ENCODE results near the gene HDAC1. TPM values are rescaled to one million over a fixed set of nuclear protein-coding genes. Genes with fewer than 3 reads are reported as not detected.
A peak's percentile ranks its signal among the peaks of the same experiment; 100 is the strongest.

HDAC1 gene
- total and polyA plus RNA-seq, 2 of the 13 experiments (the other 11 are each of a cell fraction or from before 2014, with no cell fraction given) = 93.5 to 189 TPM

GRCh38 chr1:32247983-32248889 is 43.6 kb upstream of the HDAC1 start (continued):
- no peak for TF ChIP-seq SIN3B (IDR thresholded peaks at IDR 0.05; ENCODE audit: low read length)
- TF ChIP-seq ZBTB7B (CRISPR knock-in tag; IDR thresholded peaks at IDR 0.05) = no peak
- no peak for TF ChIP-seq GRHL1 (CRISPR knock-in tag; conservative IDR thresholded peaks at IDR 0.05)
- TF ChIP-seq ZNF160 (CRISPR knock-in tag; IDR thresholded peaks at IDR 0.05) = no peak
- no peak for TF ChIP-seq ZNF503 (CRISPR knock-in tag; IDR thresholded peaks at IDR 0.05)
- no peak for TF ChIP-seq NCOR1 (IDR thresholded peaks at IDR 0.05; ENCODE audit: borderline replicate concordance, low read length)
- TF ChIP-seq ZNF878 (CRISPR knock-in tag; IDR thresholded peaks at IDR 0.05) = no peak
- peak; percentile 54; the same call in 1 of the 2 replicates for TF ChIP-seq MTERF4 (CRISPR knock-in tag; IDR thresholded peaks at IDR 0.05)
- TF ChIP-seq MYPOP (CRISPR knock-in tag; IDR thresholded peaks at IDR 0.05) = no peak; the same call in 1 of the 2 replicates
- TF ChIP-seq ZNF782 (CRISPR knock-in tag; IDR thresholded peaks at IDR 0.05; ENCODE audit: borderline replicate concordance) = no peak
- no peak for TF ChIP-seq MATR3 (CRISPR knock-in tag; IDR thresholded peaks at IDR 0.05)
- peak; percentile 54; the same call in 1 of the 2 replicates for TF ChIP-seq ZNF770 (CRISPR knock-in tag; IDR thresholded peaks at IDR 0.05)
- TF ChIP-seq ARNT (IDR thresholded peaks at IDR 0.05) = no peak
- no peak for TF ChIP-seq ZNF205 (CRISPR knock-in tag; IDR thresholded peaks at IDR 0.05)
- no peak for TF ChIP-seq STAT5B (CRISPR knock-in tag; IDR thresholded peaks at IDR 0.05)
- TF ChIP-seq SOX6 (IDR thresholded peaks at IDR 0.05) = no peak
- TF ChIP-seq SOX6 (CRISPR knock-in tag; IDR thresholded peaks at IDR 0.05) = no peak; the same call in 1 of the 2 replicates
- no peak for TF ChIP-seq POLR2AphosphoS2 (IDR thresholded peaks at IDR 0.05; ENCODE audit: low read depth, low read length)
- TF ChIP-seq ZNF549 (CRISPR knock-in tag; IDR thresholded peaks at IDR 0.05) = no peak
- no peak for TF ChIP-seq SMARCC2 (IDR thresholded peaks at IDR 0.05)
- TF ChIP-seq BRD4 (CRISPR knock-in tag; IDR thresholded peaks at IDR 0.05) = no peak
- TF ChIP-seq NFE2L1 (CRISPR knock-in tag; IDR thresholded peaks at IDR 0.05; ENCODE audit: borderline replicate concordance) = no peak
- TF ChIP-seq ZNF841 (CRISPR knock-in tag; IDR thresholded peaks at IDR 0.05; ENCODE audit: borderline replicate concordance) = no peak
- no peak for TF ChIP-seq SRF (IDR thresholded peaks at IDR 0.05; ENCODE audit: low read depth, low read length)

Data from HepG2 (cell line).